SK-N-MC (cell line): ENCODE measurements around the gene NOXO1.

ENCODE experiments used
- EZH2 ChIP-seq: fragments of 200-600 bp; sonication (generic); IDR thresholded peaks from one replicate; pipeline ENCODE4 v1.6.1; 2017; ENCODE audit warnings: antibody characterized with exemption
- POLR2AphosphoS5 ChIP-seq: IDR thresholded peaks from 2 replicates; pipeline ENCODE4 v1.6.1; 2012; ENCODE audit warnings: mild to moderate bottlenecking, low read depth, low read length, borderline replicate concordance

DNA sequence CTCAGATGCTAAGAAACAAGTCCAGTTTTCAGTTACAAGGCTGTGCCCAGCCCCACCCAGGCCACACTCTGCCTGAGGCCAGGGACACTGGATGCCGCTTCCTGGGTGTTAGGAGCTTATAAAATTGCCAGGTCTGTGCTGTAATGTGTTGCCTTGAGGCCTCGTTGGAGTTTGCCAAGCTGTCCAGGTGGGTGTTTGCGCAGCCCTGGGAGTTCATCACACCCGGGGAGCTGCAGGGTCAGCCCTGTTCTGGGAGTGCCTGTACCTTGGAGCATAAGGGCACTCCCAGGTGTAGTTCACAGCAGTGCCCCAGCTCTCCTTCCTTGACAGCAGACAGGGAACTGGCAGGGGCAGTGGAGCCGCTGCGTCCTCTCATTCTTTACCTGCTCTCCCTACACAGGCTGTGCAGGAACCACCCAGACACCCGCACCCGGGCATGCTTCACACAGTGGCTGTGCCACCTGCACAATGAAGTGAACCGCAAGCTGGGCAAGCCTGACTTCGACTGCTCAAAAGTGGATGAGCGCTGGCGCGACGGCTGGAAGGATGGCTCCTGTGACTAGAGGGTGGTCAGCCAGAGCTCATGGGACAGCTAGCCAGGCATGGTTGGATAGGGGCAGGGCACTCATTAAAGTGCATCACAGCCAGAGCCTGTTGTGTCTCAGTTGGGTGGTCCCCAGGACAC lies 4.3 kb upstream of the NOXO1 start:
- no peak for TF ChIP-seq POLR2AphosphoS5
- no peak for TF ChIP-seq EZH2
